ENCODE measurements around the gene EFNA5. TPM values are rescaled to one million over a fixed set of nuclear protein-coding genes. Genes with fewer than 3 reads are reported as not detected.
A peak's percentile ranks its signal among the peaks of the same experiment; 100 is the strongest.

Gene EFNA5
- total and polyA plus RNA-seq, 10 of the 15 experiments (the other 5 are each of a cell fraction or from before 2014, with no cell fraction given), result 0.19 to 12.6 (median 3.9) TPM

DNA sequence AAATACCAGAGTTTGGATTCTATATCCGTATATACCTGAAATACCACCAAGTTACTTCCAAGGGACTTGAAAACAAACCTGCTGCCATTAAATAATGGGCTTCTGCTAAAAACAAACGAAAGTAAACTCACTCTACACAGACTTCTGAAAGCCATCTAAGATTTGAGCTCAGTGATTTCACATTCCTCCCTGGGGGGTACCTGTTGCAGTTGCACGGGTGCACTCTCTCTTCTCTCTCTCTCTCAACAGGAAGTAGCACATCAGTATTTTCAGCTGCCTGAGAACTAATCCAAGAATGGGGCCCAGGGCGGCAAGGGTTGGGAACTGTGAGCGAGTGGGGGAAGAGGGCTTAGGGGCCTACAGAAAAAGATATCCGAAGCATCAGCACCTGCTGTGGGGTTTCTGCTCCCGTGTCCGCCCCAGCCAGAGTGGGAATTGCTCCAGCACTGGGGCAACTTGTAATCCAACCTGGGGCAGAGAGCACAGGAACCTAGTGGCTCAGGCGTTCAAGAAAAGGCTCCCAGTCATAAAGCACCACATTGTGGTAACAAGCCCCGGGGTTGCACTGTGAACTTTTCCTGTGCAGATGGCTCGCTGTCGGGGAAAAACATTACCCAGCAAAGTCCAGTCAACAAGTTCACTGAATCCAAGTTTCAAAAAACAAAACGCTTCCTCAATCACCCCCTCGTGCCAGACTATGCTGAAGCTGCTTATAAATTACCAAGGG is 99.8 kb downstream of the EFNA5 start (continued):
- TF ChIP-seq, protein P1, sequence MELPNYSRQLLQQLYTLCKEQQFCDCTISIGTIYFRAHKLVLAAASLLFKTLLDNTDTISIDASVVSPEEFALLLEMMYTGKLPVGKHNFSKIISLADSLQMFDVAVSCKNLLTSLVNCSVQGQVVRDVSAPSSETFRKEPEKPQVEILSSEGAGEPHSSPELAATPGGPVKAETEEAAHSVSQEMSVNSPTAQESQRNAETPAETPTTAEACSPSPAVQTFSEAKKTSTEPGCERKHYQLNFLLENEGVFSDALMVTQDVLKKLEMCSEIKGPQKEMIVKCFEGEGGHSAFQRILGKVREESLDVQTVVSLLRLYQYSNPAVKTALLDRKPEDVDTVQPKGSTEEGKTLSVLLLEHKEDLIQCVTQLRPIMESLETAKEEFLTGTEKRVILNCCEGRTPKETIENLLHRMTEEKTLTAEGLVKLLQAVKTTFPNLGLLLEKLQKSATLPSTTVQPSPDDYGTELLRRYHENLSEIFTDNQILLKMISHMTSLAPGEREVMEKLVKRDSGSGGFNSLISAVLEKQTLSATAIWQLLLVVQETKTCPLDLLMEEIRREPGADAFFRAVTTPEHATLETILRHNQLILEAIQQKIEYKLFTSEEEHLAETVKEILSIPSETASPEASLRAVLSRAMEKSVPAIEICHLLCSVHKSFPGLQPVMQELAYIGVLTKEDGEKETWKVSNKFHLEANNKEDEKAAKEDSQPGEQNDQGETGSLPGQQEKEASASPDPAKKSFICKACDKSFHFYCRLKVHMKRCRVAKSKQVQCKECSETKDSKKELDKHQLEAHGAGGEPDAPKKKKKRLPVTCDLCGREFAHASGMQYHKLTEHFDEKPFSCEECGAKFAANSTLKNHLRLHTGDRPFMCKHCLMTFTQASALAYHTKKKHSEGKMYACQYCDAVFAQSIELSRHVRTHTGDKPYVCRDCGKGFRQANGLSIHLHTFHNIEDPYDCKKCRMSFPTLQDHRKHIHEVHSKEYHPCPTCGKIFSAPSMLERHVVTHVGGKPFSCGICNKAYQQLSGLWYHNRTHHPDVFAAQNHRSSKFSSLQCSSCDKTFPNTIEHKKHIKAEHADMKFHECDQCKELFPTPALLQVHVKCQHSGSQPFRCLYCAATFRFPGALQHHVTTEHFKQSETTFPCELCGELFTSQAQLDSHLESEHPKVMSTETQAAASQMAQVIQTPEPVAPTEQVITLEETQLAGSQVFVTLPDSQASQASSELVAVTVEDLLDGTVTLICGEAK (IDR thresholded peaks at IDR 0.05; ENCODE audit: borderline replicate concordance), result no peak
- TF ChIP-seq, protein P2, sequence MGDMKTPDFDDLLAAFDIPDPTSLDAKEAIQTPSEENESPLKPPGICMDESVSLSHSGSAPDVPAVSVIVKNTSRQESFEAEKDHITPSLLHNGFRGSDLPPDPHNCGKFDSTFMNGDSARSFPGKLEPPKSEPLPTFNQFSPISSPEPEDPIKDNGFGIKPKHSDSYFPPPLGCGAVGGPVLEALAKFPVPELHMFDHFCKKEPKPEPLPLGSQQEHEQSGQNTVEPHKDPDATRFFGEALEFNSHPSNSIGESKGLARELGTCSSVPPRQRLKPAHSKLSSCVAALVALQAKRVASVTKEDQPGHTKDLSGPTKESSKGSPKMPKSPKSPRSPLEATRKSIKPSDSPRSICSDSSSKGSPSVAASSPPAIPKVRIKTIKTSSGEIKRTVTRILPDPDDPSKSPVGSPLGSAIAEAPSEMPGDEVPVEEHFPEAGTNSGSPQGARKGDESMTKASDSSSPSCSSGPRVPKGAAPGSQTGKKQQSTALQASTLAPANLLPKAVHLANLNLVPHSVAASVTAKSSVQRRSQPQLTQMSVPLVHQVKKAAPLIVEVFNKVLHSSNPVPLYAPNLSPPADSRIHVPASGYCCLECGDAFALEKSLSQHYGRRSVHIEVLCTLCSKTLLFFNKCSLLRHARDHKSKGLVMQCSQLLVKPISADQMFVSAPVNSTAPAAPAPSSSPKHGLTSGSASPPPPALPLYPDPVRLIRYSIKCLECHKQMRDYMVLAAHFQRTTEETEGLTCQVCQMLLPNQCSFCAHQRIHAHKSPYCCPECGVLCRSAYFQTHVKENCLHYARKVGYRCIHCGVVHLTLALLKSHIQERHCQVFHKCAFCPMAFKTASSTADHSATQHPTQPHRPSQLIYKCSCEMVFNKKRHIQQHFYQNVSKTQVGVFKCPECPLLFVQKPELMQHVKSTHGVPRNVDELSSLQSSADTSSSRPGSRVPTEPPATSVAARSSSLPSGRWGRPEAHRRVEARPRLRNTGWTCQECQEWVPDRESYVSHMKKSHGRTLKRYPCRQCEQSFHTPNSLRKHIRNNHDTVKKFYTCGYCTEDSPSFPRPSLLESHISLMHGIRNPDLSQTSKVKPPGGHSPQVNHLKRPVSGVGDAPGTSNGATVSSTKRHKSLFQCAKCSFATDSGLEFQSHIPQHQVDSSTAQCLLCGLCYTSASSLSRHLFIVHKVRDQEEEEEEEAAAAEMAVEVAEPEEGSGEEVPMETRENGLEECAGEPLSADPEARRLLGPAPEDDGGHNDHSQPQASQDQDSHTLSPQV (IDR thresholded peaks at IDR 0.05), result peak; percentile 78; the same call in 1 of the 2 replicates
- peak; percentile 93; the same call in 1 of the 2 replicates for TF ChIP-seq ZBED1 (IDR thresholded peaks at IDR 0.05; ENCODE audit: borderline replicate concordance)
- TF ChIP-seq, protein P3, sequence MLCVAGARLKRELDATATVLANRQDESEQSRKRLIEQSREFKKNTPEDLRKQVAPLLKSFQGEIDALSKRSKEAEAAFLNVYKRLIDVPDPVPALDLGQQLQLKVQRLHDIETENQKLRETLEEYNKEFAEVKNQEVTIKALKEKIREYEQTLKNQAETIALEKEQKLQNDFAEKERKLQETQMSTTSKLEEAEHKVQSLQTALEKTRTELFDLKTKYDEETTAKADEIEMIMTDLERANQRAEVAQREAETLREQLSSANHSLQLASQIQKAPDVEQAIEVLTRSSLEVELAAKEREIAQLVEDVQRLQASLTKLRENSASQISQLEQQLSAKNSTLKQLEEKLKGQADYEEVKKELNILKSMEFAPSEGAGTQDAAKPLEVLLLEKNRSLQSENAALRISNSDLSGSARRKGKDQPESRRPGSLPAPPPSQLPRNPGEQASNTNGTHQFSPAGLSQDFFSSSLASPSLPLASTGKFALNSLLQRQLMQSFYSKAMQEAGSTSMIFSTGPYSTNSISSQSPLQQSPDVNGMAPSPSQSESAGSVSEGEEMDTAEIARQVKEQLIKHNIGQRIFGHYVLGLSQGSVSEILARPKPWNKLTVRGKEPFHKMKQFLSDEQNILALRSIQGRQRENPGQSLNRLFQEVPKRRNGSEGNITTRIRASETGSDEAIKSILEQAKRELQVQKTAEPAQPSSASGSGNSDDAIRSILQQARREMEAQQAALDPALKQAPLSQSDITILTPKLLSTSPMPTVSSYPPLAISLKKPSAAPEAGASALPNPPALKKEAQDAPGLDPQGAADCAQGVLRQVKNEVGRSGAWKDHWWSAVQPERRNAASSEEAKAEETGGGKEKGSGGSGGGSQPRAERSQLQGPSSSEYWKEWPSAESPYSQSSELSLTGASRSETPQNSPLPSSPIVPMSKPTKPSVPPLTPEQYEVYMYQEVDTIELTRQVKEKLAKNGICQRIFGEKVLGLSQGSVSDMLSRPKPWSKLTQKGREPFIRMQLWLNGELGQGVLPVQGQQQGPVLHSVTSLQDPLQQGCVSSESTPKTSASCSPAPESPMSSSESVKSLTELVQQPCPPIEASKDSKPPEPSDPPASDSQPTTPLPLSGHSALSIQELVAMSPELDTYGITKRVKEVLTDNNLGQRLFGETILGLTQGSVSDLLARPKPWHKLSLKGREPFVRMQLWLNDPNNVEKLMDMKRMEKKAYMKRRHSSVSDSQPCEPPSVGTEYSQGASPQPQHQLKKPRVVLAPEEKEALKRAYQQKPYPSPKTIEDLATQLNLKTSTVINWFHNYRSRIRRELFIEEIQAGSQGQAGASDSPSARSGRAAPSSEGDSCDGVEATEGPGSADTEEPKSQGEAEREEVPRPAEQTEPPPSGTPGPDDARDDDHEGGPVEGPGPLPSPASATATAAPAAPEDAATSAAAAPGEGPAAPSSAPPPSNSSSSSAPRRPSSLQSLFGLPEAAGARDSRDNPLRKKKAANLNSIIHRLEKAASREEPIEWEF (IDR thresholded peaks at IDR 0.05; ENCODE audit: insufficient replicate concordance, low read depth, low read length), result peak; percentile 89
- TF ChIP-seq, protein P4, sequence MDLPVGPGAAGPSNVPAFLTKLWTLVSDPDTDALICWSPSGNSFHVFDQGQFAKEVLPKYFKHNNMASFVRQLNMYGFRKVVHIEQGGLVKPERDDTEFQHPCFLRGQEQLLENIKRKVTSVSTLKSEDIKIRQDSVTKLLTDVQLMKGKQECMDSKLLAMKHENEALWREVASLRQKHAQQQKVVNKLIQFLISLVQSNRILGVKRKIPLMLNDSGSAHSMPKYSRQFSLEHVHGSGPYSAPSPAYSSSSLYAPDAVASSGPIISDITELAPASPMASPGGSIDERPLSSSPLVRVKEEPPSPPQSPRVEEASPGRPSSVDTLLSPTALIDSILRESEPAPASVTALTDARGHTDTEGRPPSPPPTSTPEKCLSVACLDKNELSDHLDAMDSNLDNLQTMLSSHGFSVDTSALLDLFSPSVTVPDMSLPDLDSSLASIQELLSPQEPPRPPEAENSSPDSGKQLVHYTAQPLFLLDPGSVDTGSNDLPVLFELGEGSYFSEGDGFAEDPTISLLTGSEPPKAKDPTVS (IDR thresholded peaks at IDR 0.05; ENCODE audit: low read depth, low read length), result no peak
- TF ChIP-seq, protein P5, sequence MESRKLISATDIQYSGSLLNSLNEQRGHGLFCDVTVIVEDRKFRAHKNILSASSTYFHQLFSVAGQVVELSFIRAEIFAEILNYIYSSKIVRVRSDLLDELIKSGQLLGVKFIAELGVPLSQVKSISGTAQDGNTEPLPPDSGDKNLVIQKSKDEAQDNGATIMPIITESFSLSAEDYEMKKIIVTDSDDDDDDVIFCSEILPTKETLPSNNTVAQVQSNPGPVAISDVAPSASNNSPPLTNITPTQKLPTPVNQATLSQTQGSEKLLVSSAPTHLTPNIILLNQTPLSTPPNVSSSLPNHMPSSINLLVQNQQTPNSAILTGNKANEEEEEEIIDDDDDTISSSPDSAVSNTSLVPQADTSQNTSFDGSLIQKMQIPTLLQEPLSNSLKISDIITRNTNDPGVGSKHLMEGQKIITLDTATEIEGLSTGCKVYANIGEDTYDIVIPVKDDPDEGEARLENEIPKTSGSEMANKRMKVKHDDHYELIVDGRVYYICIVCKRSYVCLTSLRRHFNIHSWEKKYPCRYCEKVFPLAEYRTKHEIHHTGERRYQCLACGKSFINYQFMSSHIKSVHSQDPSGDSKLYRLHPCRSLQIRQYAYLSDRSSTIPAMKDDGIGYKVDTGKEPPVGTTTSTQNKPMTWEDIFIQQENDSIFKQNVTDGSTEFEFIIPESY (IDR thresholded peaks at IDR 0.05), result no peak
- TF ChIP-seq WRNIP1 (IDR thresholded peaks at IDR 0.05; ENCODE audit: borderline replicate concordance, low read depth, low read length), result no peak
- TF ChIP-seq ZNF207 (IDR thresholded peaks at IDR 0.05; ENCODE audit: borderline replicate concordance), result peak; percentile 73; the same call in 1 of the 2 replicates
- TF ChIP-seq POLR2AphosphoS5 (IDR thresholded peaks at IDR 0.05; ENCODE audit: low read length), result peak; percentile 55
- peak; percentile 48; the same call in 1 of the 2 replicates for TF ChIP-seq JUND (IDR thresholded peaks at IDR 0.05; ENCODE audit: low read depth, low read length)
- no peak for TF ChIP-seq POLR2A (IDR thresholded peaks at IDR 0.05; ENCODE audit: low read depth, low read length)
